Hepatocyte (in vitro differentiated cells): ENCODE measurements around the gene SPOCK2.

Experiments used
- EZH2 ChIP-seq: fragments of 200-600 bp; sonication (generic); IDR thresholded peaks from 2 replicates; pipeline ENCODE4 v1.6.1; 2016; ENCODE audit warnings: antibody characterized with exemption, mild to moderate bottlenecking, borderline replicate concordance
- EZH2phosphoT487 ChIP-seq: fragments of 200-600 bp; sonication (generic); IDR thresholded peaks from one replicate; pipeline ENCODE4 v1.6.1; 2018; ENCODE audit warnings: antibody characterized with exemption, mild to moderate bottlenecking, low read depth, moderate library complexity; ENCODE audit not compliant: unreplicated experiment, severe bottlenecking
- TF ChIP-seq, protein P1 (sequence below): fragments of 200-600 bp; sonication (generic); IDR thresholded peaks from 2 replicates; pipeline ENCODE4 v1.5.1; 2016; ENCODE audit warnings: antibody characterized with exemption, mild to moderate bottlenecking; ENCODE audit not compliant: poor library complexity

- TF ChIP-seq, protein P1, sequence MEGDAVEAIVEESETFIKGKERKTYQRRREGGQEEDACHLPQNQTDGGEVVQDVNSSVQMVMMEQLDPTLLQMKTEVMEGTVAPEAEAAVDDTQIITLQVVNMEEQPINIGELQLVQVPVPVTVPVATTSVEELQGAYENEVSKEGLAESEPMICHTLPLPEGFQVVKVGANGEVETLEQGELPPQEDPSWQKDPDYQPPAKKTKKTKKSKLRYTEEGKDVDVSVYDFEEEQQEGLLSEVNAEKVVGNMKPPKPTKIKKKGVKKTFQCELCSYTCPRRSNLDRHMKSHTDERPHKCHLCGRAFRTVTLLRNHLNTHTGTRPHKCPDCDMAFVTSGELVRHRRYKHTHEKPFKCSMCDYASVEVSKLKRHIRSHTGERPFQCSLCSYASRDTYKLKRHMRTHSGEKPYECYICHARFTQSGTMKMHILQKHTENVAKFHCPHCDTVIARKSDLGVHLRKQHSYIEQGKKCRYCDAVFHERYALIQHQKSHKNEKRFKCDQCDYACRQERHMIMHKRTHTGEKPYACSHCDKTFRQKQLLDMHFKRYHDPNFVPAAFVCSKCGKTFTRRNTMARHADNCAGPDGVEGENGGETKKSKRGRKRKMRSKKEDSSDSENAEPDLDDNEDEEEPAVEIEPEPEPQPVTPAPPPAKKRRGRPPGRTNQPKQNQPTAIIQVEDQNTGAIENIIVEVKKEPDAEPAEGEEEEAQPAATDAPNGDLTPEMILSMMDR: no peak
- no peak for TF ChIP-seq EZH2
- TF ChIP-seq EZH2phosphoT487: no peak
Measured at GRCh38 chr10:72065439-72066025, 22.8 kb downstream of the SPOCK2 start.
